Progenitor cell of endocrine pancreas (in vitro differentiated cells): Measurements from ENCODE around the gene AWAT2. TPM values are rescaled to one million over a fixed set of nuclear protein-coding genes. Genes with fewer than 3 reads are reported as not detected.
A peak's percentile ranks its signal among the peaks of the same experiment; 100 is the strongest.

Experiments used
- microRNA-seq: library from miRNA; unstranded; fragments of <30 nt; microRNA quantifications from one replicate; pipeline ENCODE4 v1.1.0, GENCODE V29; 2020; ENCODE audit warnings: borderline number of aligned reads; ENCODE audit not compliant: unreplicated experiment
- total RNA-seq: library from RNA; stranded (reverse); gene quantifications from 2 replicates; pipeline ENCODE4 v1.2.1, GENCODE V29; 2021

The AWAT2 gene
- total RNA-seq, 1 donor from 2014 or later: not detected

Small RNA genes lying within 50 kb of the gene (microRNA-seq; reads per million reads assigned to microRNA genes)
- gene MIR676: 9.6 reads per million, percentile 16 among the genes with 10 or more reads in this experiment

Other genes starting within 250 kb of the AWAT2 start
- gene OTUD6A, start 12.5 kb upstream of the AWAT2 start, total RNA-seq: not detected in 2 replicates
- 58.8 and 60.1 TPM in 2 replicates for gene IGBP1, start 83.5 kb upstream of the AWAT2 start, total RNA-seq
- not detected in 2 replicates for gene DGAT2L6, start 127.5 kb upstream of the AWAT2 start, total RNA-seq
- gene AWAT1, start 184.7 kb upstream of the AWAT2 start, total RNA-seq: not detected in 2 replicates
- gene P2RY4, start 210.3 kb upstream of the AWAT2 start, total RNA-seq: 0.38 TPM in 1 of 2 replicates, not detected in the other
- not detected in 2 replicates for gene ARR3, start 218.4 kb upstream of the AWAT2 start, total RNA-seq
- not detected in 2 replicates for gene RAB41, start 232.2 kb upstream of the AWAT2 start, total RNA-seq
- 38.2 and 42.2 TPM in 2 replicates for gene PDZD11, start 240.0 kb upstream of the AWAT2 start, total RNA-seq
- 17.0 and 18.0 TPM in 2 replicates for gene KIF4A, start 240.2 kb upstream of the AWAT2 start, total RNA-seq